GM19452 (cell line): ENCODE measurements around the gene ADIPOR1.
"Not testable (repeated sequence)": the region's sequence is repeated elsewhere in the genome, so short reads cannot be mapped to it uniquely, and the experiment has no call there.

ENCODE experiments used
- ATAC-seq: cut with Tn5 transposase; IDR thresholded peaks from one replicate; pipeline ENCODE4 v1.9.1; 2021; ENCODE audit not compliant: unreplicated experiment

ADIPOR1 gene

DNA sequence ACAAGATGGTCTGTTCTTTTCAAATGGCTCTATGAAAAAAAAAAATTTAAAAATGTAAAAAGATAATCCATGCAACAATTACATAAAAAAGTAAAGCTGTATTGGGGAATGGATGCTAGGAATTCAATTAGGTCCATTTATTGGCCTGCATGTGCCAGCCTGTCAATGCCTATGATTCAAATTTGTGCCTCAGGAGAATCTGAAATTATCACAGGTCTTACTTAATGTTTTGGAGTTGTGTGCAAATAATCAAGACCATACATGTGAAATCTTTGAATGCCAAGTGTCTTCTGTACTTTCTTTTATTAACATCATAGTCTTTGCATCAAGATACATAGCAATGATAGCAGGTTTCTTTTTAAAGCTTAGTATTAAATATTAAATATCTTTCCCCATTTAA is 17.6 kb downstream of the ADIPOR1 start:
- no peak for ATAC-seq

GRCh38 chr1:202938287-202938925 is 19.7 kb downstream of the ADIPOR1 start:
- no peak for ATAC-seq

- not testable (repeated sequence) for ATAC-seq
These were observed 21.7 kb downstream of the ADIPOR1 start for GRCh38 chr1:202936409-202936808.

- no peak for ATAC-seq
These were observed 22.3 kb downstream of the ADIPOR1 start for GRCh38 chr1:202935844-202936243.

DNA sequence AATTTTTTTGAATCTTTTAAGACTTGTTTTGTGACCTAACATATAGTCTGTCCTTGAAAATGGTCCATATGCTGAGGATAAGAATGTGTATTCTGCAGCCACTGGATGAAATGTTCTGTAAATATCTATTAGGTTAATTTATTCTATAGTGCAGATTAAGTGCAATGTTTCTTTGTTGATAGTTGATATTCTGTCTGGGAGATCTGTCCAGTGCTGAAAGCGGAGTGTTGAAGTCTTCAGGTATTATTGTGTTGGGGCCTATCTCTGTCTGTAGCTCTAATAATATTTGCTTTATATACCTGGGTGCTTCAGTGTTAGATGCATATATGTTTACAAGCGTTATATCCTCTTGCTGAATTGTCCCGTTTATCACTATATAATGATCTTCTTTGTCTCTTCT is 23.4 kb downstream of the ADIPOR1 start:
- ATAC-seq, result no peak

GRCh38 chr1:202932476-202932875 is 25.6 kb downstream of the ADIPOR1 start:
- ATAC-seq, result no peak

DNA sequence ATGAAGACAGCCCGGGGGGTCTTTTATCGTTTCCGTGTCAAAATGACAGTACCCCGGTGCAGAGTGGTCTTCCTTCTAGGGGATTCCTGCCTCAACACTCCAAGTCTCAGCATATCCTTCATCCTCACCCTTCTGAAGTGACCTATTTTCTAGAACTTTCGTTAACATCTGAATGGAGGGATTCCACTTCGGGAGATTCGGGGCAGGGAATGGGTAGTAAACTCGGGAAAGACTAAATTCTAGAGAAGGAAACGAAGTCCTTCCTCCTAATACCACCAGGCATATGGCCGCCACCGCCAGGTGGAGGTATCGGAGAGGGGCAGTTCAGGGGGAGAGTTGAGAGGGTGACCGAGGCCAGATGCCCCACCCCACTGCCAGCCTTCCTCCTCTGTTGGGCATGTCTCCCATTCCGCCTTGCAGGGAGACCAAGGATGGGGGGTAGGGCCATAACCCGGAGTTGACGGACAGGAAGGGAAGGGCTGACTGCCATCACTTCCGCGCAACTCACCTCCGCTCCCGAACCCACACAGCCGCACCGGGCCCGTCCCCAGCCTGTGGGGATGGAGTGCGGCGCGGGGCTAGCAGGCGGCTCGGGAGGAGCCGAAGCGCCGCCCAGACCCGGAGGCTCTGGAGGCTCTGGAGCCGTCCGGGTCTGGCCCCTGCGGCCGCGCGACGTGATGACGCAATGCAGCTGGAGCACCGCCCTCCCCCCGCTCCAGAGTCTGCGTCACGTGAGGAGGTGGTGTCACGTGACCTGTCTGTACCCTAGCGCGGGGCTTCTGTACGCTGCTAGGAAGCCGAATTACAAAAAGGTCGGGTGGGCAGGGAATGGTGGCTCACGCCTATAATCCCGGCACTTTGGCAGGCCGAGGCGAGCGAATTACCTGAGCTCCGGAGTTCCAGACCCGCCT is 31.3 kb downstream of the ADIPOR1 start, which contains the start of gene KLHL12:
TSS of gene KLHL12 (minus strand) at position 654 of the 911 bp plus-strand sequence. CDS start 2,072 bp downstream, outside the sequence.
- ATAC-seq, result peak; percentile 90

DNA sequence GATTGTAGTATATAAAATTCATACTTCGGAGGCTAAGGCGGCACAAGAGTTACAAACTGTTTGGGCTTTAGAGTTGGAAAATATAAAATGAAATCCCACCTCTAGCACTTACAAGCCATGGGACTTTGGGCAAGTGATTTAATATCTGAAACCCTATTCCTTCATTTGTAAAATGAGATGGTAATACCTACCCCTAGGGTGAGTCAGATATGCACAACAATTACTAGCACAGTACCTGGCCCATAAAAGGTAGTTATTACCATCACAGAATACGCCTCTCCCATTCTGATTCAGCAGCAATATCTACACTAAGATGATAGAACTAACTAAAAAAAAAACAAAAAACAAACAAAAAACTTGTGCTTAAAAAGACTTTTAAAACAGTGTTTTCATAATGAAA is 34.6 kb downstream of the ADIPOR1 start:
- ATAC-seq, result no peak

DNA sequence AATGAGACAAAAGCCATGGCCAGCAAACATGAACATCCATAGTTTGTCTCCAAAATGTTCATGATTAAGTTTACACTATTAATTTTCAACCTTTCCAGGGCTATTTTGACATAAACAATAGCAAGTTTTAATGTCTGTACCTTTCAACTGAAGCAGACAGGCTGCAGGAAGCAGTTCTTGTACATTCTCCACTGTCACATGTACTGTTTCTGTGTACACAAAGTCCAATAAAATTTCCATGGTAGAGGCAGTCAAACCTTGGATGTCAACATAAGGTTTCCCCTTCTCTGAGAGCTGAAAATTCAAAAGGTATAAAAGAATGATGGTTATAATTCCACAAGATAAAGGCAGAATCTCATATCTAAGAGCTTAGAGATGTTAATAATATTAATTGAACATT is 38.5 kb downstream of the ADIPOR1 start:
- ATAC-seq, result no peak

DNA sequence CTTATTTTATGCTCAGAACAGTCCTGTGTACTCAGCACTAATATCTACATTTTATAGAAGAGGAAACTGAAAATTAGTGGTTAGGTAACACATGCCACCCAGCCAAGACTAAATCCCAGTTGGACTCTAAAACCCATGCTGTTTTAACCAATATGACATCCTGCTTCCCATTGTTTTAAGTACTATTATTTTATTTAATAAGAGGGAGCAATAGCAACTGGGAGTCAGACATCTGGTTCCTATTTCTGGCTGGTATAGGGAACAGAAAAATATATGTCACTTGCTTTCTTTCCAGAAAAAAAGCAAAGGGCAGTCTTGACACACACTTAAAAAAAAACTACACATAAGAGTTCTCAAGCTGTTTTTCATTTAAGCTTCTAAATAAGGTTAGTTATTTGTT is 43.0 kb downstream of the ADIPOR1 start:
- ATAC-seq, result no peak

DNA sequence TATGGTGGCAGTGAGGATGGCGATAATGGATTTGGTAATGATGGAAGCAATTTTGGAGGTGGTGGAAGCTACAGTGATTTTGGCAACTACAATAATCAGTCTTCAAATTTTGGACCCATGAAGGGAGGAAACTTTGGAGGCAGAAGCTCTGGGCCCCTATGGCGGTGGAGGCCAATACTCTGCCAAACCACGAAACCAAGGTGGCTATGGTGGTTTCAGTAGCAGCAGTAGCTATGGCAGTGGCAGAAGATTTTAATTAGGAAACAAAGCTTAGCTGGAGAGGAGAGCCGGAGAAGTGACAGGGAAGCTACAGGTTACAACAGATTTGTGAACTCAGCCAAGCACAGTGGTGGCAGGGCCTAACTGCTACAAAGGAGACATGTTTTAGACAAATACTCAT is 45.6 kb downstream of the ADIPOR1 start:
- not testable (repeated sequence) for ATAC-seq

DNA sequence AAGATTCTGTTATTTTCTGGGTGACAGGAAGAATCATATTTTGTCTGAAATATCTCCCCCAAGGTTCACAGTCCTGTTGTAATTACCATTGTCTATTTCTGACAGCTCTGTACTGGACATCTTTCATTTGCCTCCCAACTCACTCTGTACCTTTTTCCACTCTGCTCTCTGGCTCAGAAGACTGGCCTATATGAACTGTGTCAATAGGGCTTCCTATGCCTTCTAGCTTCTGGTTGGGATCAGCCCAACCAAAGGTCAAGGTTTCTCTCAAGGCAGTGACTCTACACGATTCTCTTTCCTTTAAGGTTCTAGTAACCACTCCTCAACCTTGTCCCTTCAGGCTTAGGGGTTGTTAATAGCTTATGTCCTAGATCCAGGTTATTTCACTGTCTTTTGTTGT is 48.6 kb downstream of the ADIPOR1 start:
- no peak for ATAC-seq

DNA sequence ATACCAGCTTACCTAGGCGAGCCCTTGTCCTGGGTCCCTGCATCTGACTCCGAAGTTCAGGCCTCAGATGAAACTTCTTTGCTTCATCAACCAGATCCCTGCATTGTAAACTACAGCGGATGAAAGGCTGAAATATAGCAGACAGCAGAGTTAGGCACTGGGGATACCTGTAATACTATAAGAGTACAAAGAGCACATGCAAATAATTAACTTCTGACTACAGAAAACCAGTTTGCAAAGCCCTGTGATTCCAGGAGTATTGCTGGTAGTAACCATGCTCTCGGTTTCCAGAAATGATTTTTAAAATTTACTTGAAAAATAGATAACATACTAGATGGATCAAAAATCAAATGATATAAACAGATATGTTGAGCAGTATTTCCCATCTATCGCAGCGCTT is 49.1 kb downstream of the ADIPOR1 start:
- ATAC-seq, result no peak

DNA sequence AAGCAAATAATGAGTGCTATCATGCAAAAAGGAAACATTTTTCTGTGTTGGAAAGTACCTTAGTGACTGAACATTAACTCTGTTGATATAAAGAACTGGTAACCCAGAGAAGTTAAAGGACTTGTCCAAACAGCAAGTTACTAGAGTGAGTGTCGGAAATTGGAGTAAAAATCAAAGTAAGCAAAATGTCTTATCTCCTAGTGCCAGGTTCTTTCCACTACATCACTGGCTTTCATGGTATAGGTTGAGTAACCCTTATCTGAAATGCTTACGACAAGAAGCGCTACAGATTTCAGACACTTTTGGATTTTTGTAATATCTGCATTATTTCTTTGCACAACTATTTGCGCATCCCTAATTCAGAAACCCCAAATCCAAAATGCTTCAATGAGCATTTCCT is 52.8 kb downstream of the ADIPOR1 start:
- ATAC-seq, result no peak

DNA sequence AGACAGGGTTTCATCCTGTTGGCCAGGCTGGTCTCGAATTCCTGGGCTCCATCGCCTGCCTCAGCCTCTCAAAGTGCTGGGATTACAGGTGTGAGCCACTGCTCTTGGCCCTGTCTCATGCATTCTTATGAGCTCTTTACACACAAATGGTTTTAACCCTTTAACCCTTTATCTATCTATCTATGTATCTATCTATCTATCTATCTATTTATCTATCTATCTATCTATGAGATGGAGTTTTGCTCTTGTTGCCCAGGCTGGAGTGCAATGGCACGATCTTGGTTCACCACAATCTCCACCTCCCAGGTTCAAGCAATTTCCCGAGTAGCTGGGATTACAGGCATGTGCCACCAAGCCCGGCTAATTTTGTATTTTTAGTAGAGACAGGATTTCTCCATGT is 54.3 kb downstream of the ADIPOR1 start:
- ATAC-seq, result not testable (repeated sequence)

DNA sequence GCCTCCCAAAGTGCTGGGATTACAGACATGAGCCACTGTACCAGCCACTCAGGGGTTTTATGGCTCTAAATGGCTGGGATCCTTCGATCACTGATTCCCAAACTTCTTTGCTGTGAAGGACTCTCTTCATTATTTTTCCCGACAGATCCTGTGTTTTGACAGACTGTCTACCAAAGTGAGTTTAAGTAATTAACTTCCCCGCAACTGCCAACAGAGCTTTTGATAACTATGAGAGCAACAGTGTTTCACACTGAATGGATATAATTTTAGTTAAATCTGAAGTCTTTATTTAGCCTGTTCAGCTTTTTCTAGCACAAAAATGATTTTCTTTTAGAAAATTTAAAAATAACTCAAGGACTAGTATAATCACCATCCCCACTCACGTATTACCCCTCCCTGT is 56.6 kb downstream of the ADIPOR1 start:
- no peak for ATAC-seq

GRCh38 chr1:202892501-202892900 is 65.6 kb downstream of the ADIPOR1 start:
- ATAC-seq, result no peak
